GM18951 (cell line): Measurements from ENCODE around the gene ZNF138.
"Not testable (repeated sequence)": the region's sequence is repeated elsewhere in the genome, so short reads cannot be mapped to it uniquely, and the experiment has no call there.

Source experiments
- POLR2A ChIP-seq: IDR thresholded peaks from 4 replicates; pipeline ENCODE4 v1.6.1; 2011; ENCODE audit warnings: mild to moderate bottlenecking; ENCODE audit not compliant: insufficient read length, insufficient read depth; ENCODE audit errors: extremely low read depth
- in situ Hi-C: fragments of 300-500 bp; cut with MboI; formaldehyde crosslinking; loops from one replicate; pipeline ENCODE4 v1.12.0; 2022; ENCODE audit warnings: low sequenced_read_pairs, mixed read lengths, inconsistent platforms; ENCODE audit not compliant: unreplicated experiment

ZNF138 gene

GRCh38 chr7:64802699-64803098 lies 8.5 kb downstream of the ZNF138 start:
- in situ Hi-C loops, result no loop called here
- TF ChIP-seq POLR2A, result no peak

GRCh38 chr7:64807731-64808365 lies 13.6 kb downstream of the ZNF138 start:
- TF ChIP-seq POLR2A, result no peak
- in situ Hi-C loops, result no loop called here

GRCh38 chr7:64811767-64812166 lies 17.5 kb downstream of the ZNF138 start:
- TF ChIP-seq POLR2A, result no peak
- in situ Hi-C loops, result no loop called here

DNA sequence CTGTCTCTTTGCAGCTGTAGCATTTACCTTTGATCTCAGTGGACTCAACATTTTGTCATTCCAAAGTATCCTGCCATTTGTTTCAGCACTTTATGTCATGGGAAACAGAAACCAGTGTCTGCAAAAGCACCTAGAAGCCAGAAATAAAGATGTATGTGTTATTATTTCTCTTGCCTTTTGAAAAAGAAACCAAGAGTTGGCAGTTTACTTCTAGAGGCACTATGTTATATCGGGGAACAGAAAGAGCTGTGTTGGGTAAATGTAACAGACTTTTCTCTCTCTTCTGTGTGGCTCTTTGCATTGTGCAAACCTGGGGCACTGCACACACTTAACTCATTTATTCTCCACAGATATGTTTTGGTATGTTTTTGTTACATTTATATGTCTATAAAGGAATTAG lies 36.7 kb downstream of the ZNF138 start:
- in situ Hi-C loops, result no loop called here
- TF ChIP-seq POLR2A, result no peak

DNA sequence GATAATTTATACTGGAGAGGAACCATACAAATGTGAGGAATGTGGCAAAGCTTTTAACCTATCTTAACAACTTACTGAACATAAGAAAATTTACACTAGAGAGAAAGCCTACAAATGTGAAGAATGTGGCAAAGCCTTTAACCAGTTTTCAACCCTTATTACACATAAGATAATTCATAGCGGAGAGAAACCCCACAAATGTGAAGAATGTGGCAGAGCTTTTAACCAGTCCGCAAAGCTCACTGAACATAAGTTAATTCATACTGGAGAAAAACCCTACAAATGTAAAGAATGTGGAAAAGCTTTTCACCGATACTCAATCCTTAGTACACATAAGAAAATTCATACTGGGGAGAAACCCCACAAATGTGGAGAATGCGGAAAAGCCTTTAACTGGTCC lies 37.9 kb downstream of the ZNF138 start:
- in situ Hi-C loops, result no loop called here
- no peak for TF ChIP-seq POLR2A

DNA sequence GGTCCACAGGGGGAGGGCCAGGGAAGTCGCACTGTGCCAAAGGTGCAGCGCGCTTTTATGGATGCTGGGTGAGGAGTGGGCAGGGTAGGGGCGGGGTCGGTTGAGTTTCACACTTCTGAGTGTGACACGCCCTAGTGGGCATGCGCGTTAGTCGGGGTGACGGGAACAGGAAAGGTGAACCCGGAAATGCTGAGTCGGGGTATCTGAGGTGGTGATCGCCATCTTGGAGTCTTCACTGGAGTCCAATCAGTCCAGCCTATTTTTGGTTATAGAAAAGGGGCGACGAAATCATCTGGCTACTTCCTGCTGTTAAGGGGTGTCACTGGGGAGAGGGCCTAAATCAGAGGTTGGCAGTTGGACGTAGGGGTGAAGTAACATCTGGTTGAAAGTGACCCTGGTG lies 40.8 kb downstream of the ZNF138 start:
- in situ Hi-C loops, result no loop called here
- no peak for TF ChIP-seq POLR2A

- in situ Hi-C loops, result not testable (repeated sequence)
These were observed 41.6 kb downstream of the ZNF138 start for GRCh38 chr7:64835856-64836255.

- in situ Hi-C loops, result not testable (repeated sequence)
These were observed 43.8 kb downstream of the ZNF138 start for GRCh38 chr7:64838051-64838450.

DNA sequence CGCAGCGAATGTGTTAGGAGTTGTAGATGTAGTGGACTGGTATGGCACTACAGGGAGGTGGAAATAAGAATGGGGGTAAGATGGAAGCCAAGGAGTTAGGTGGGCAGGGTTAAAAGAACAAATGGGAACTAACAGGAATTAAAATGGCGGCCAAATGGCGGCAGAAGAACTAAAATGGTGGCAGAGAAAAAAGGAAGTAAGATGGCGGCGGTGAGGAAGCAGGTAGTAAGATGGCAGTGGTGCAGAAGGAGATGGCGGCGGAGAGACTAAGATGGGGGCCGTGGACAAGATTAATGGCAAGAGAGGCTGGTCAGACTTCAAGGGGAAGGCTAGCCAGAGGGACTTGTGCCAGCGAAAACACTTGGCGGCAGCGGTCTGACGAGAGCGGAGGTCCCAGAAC lies 44.5 kb downstream of the ZNF138 start:
- no peak for TF ChIP-seq POLR2A
- in situ Hi-C loops, result no loop called here

- no peak for TF ChIP-seq POLR2A
- in situ Hi-C loops, result no loop called here
These were observed 45.7 kb downstream of the ZNF138 start for GRCh38 chr7:64839910-64840309.

- in situ Hi-C loops, result no loop called here
- no peak for TF ChIP-seq POLR2A
These were observed 55.2 kb downstream of the ZNF138 start for GRCh38 chr7:64849250-64849923.

- in situ Hi-C loops, result no loop called here
- TF ChIP-seq POLR2A, result no peak
These were observed 55.8 kb downstream of the ZNF138 start for GRCh38 chr7:64849924-64850499.

- no peak for TF ChIP-seq POLR2A
- in situ Hi-C loops, result no loop called here
These were observed 59.5 kb downstream of the ZNF138 start for GRCh38 chr7:64853679-64854078.

- TF ChIP-seq POLR2A, result no peak
- in situ Hi-C loops, result no loop called here
These were observed 60.7 kb downstream of the ZNF138 start for GRCh38 chr7:64854969-64855368.

GRCh38 chr7:64863021-64863420 lies 68.8 kb downstream of the ZNF138 start:
- in situ Hi-C loops, result no loop called here
- no peak for TF ChIP-seq POLR2A

DNA sequence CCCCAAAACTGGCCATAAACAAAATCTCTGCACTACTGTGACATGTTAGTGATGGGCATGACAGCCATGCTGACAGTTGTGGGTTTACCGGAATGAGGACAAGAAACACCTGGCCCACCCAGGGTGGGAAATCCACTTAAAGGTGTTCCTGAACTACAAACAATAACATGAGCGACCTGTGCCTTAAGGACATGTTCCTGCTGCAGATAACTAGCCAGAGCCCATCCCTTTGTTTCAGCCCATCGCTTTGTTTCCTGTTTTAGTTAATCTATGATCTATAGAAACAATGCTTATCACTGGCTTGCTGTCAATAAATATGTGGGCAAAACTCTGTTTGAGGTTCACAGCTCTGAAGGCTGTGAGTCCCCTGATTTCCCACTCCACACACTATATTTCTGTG lies 69.3 kb downstream of the ZNF138 start:
- in situ Hi-C loops, result not testable (repeated sequence)
